ENCODE measurements around the gene FAM43B.
"Not testable (repeated sequence)": the region's sequence is repeated elsewhere in the genome, so short reads cannot be mapped to it uniquely, and the experiment has no call there.

FAM43B gene, protein sequence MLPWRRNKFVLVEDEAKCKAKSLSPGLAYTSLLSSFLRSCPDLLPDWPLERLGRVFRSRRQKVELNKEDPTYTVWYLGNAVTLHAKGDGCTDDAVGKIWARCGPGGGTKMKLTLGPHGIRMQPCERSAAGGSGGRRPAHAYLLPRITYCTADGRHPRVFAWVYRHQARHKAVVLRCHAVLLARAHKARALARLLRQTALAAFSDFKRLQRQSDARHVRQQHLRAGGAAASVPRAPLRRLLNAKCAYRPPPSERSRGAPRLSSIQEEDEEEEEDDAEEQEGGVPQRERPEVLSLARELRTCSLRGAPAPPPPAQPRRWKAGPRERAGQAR

DNA sequence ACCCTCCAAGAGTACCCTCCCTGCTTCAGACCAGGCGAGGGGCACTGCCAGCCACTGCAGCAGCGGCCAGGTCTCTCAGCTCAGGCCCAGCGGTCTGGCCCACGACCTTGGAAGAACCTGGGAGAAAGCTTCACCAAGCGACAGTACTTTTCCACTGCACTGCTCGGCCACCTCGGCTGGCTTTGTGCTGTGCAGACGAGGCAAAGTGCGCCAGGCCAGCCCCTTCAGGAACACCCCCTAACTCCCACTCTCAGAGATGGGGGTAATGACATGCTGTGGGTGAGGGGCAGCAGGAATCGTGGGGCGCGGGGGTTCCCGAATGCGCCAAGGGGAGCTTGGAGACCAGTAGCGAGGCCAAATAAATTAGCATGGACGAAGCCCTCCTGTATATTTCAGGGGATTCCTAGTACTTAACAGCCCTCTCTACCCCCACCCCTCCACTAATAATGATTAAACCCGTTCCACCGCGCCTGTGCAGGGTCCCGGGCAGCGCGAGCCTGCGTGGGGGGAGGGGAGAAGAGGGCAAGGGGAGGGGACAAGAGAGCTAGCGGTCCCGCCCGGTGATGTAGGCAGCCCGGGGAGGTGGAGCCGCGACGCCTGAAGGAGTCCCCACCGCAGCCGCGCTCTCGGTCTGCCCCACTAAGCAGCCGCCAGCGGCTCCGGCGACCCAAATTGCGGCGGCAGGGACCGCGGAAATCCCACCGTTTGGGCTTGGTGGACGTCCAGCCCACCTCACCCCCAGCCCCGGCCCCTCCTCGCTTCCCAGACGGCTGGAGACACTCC lies at the start of gene FAM43B:
FAM43B (plus strand) TSS at position 629 of the 783 bp plus-strand sequence. CDS start 401 bp downstream, outside the sequence.
- DNase-seq = no peak

DNA sequence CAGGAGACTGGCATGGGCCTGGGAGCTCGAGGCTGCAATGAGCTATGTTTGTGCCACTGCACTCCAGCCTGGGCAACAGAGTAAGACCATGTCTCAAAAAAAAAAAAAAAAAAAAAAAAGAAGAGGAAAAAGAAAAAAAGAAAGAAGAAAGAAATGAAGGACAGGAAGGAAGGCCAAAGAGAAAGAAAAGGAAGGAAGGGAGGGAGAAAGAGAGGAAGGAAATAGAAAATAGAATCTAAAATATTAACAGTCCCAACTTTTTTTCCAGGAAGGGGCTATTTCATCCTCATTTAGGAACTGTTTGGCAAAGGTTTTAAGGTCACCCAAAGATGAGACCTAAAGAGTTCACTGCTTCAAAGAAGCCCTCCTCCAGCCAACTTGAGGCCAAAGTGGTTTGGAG lies 46.9 kb upstream of the FAM43B start:
- no peak for DNase-seq

DNA sequence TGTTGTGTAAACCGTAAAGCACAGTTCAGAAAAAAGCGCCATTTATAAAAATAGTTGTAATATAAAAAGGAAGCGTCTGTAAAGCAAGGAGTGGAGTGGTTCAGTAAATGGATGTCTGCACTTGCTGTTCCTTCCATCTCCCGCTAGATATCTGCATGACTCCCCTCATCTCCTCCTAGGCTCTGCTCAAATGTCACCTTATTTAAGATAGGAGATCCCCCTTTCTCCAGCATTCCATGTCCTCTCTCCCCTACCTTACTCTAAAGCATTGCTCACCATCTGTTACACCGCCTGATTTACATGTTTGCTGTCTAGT lies 45.2 kb upstream of the FAM43B start:
- no peak for DNase-seq

DNA sequence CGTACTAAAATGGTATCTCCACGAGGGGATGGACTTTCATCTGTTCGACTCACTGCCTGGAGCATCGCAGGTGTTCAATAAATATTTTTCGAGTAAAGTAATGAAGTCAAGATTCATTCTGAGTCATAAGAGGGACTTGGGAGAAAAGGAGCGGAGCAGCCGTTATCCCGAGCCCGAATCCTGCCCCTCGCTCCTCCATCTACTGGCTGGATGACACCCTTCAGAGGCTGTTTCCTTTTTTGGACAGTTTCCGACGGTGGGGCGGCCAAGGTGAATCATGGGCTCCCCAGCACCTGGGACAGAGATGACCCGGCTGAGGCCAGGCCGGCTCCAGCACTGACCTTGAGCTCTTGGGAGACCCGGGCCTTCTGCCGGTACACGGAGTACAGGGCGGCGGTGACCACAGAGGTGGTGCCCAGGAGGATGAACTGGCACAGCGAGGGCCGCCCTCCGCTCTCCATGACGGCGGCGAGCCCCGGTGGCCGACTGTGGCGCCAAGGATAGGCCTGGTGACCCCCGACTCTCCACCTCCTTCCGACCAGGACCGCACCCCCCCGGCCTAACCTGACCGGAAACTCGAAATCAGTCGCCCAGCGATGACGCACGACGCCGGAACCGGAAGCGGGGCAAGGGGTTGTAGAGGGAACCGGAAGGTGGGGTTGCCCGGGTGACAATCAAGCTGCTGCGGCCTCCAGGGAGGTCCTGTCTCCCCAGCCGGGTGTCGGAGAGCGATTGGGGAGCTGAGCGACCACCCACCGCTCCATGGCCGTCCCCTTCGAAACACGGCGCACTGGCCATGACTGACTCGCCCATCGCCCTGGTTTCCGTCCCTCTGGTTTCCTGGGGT lies 44.6 kb upstream of the FAM43B start, which contains the start of gene MUL1:
MUL1 (minus strand) TSS at position 588 of the 847 bp plus-strand sequence; CDS start at position 461, 127 bp downstream.
- peak; percentile 89 for DNase-seq

DNA sequence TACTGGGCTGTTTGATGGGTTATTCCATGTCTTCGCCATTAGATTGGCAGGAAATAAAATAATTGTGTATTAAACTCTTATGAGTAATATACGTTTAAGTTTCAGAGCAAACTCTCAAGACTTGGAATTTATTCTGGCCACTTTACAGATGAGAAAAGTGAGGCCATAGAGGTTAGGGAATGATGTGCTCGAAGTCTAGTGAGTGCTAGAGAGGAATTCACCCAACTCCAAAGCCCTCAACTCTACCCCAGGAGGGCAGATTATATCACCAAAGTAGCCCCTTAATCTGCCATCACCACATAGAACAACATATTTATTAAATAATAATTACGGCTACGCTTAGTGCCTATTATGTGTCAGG lies 44.0 kb upstream of the FAM43B start:
- DNase-seq = no peak

DNA sequence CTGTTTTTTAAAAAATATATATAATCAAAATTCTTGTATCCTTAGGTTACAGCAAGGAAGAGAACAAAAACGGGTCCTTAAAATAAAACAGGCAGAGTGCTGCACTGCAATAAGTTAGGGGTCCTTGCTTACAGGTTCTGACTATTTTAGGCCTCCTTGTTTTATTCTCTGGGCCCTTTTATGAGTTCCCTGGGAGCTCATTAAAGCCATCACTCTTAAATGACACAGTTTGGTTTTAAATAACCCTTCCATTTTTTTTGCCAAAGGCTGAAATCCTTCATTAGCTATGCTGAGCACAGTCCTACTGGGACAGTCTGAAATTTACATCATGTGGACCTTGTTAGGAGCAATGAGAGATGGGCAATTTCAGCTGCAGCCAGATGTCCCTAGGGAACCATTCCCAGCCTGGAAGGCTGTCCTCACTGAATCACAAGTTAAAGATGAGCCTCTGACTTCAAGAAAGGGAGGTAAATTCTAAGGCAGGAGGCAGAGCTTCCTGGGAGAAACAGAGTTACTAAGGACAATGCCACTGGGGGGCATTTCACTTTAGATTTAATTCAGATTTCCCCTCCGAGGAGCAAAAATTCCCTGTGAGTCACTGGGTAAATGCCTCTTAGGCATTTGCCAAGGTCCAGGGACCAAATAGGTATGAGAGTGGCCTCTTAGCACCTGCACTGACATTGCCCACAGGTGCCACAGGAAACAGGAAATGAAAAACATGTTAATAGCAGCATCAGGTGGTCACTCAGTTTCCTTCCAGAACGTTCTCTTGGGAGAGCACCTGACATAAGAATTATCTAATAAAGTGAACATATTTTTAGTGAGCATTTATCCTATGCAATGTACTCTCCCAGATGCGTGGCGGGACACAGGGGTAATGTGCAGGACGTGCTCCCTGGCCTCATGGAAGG lies 40.6 kb upstream of the FAM43B start:
- DNase-seq = no peak

DNA sequence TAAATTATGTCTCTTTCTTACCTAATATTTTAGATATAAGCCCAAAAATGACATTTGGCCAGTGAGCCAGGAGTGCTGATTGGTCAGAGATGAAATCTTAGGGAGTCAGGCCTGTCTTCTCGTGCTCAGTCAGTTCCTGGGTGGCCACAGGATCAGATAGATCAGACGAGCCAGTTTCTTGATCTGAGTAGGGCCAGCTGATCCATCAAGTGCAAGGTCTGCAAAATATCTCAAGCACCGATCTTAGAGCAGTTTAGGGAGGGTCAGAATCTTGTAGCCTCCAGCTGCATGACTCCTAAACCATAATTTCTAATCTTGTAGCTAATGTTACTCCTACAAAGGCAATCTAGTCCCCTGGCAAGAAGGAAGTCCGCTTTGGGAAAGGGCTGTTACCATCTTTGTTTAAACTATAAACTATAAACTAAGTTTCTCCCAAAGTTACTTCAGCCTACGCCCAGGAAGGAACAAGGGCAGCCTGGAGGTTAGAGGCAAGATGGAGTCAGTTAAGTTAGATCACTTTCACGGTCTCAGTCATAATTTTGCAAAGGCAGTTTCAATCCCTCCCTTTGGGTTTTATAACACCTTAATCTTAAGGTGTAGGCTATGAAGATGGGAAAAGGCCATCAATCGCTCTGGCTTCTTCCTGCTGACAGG lies 32.6 kb upstream of the FAM43B start:
- not testable (repeated sequence) for DNase-seq

DNA sequence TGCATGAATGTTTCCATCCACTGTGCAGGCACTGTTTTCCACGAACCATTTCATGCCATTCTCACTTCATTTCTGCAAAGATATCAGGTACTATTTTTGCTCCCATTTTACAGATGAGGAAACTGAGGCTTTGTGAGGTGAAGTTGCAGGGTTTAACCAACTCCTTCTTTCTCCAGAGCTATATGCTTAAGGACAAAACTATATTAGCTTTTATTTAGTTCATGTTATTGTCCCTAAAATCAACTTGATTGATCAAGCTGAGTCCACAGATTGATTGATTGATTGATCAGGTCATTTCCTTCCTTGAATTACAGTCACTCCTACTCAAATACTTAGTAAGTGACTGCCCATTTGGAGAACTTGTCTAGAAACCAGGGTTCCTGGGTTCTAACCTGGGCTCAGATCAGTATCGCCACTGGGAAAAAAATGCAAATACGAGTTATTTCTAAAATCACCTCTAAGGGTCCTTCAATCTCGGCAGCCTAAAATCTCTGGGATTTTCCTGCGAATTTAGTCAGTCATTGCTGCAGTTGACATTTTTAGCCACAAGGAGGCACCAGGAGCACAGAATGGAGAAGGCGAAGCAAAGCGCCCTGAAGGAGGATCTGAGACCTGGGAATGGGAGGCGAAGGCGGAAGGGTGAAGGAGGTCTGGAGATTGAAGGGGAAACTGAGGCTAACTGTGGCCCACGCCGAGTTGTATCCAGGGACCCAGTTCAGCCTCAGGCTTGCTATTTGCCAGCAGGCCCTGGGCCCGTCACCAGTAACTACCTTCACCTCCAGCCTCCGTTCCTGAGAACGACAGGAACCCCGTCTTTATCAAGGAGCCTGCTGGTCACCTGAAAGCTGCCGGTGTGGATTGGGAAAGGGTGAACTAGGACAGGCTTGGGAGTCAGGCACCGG lies 30.2 kb upstream of the FAM43B start:
- peak; percentile 33 for DNase-seq

DNA sequence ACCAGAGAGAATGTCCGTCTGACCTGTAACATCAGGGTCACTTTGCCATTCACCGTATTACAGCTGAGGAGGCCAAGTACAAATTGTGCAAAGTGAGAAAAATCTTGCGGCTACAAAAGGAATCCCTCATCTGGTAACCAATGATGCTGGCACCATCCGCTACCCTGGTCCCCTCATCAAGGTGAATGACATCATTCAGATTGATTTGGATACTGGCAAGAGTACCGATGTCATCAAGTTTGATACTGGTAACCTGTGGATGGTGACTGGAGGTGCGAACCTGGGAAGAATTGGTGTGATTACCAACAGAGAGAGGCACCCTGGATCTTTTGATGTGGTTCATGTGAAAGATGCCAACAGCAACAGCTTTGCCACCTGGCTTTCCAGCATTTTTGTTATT lies 26.1 kb upstream of the FAM43B start:
- no peak for DNase-seq

DNA sequence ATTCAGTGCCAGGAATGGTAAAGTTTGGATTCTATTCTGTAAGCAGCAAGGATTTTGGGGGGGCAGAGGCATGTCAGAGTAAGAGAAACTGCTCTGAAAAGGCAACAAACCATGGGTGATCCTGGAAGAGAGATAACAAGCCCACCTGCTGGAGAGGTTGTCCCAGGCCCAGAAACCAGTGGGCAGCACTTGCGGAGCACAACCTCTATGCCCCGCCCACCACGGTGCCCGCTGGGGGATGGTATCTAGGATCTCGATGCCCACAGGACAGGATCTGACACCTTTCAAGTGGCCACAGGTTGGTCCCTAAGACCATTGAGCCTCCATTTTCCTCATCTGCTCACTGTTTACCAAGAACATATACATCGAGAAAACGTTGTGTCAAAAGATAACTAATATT lies 24.2 kb upstream of the FAM43B start:
- DNase-seq = no peak

DNA sequence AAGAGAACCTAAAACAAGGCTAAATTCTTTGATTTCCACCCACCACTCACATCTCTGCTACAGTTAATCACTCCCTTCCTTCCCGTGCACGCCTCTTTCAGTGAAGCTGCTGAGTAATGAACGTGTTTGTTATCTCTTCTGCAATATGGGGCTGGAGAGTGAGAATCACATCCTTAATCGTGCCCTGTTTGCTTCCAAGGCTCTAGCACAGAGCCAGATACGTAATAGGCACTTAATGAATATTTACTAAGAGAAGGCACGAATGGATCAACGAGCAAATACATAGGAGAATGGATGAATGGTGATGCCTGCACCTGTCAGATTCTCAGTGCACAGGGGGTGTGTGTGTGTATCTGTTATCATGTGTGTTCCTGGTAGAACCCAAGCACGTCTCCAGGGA lies 22.1 kb upstream of the FAM43B start:
- DNase-seq = no peak

DNA sequence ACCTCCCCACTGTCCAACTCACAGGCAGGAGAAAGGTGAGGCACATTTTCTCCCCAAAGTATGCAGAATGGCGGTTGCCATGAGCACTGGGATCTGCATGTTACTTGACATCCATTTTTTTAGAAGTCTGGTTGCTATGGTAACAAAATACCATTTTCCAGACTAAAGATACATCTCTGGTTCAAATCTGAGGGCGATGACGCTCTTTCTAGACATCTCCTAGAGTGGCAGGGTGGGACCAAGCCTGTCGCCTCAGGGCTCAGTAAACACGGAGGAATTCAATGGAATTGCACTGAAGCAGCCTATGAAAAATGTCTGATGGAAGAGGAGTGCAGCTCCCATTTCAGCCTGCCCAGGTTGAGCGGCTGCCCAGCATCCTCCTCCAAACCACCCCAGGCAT lies 21.5 kb upstream of the FAM43B start:
- no peak for DNase-seq

DNA sequence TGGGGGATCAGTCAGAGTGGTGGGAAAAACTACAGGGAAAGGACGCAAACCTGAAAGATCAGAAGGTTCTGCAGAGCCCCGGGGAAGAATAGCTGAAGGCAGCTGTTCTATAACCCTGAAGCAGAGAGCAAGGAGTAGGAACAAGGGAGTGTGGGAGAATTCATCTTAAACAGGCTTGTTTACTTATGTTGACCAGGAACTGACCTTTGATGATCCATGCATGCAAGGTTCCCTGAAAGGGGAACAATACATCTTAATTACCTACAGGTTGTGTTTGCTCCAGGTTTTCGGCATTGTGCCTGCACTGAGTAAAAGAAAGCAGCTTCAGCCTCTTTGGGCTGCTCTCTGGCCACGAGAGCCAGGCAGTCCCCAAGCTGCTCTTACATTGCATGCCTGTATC lies 18.7 kb upstream of the FAM43B start:
- DNase-seq = no peak

DNA sequence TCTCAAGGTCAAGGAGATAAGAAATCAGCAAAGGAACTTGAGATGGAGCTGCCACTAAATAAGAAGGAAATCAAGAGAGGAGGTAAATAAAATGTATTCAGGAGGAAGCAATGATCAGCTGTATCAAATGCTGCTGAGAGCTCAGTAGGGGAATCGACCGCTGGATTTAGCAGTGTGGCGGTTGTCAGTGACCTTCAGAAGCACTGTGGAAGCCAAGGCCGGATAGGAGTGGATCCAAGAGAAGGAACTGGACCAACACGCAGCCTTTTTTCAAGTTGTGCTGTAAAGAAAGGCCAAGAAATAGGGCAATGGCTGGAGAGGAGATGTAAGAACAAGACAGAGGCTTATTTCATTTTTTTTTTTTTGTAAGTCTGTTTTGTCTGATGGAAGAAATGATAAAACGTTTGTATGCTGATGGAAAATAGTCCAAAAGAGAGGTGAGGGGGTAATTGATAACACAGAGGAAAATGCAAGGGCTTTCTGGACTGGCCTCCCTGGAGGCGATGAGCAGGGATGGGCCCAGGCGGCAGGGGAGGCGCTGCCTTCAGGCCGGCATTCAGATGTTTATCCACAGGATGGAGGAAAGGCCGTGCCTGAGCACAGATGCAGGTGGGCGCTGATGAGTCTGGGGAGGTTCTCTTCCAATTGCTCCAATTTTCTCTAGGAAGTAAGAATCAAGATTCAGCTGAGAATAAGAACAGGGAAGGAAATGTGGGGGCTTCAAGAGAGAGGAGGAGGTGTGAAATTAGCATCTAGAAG lies 17.5 kb upstream of the FAM43B start:
- DNase-seq = no peak

DNA sequence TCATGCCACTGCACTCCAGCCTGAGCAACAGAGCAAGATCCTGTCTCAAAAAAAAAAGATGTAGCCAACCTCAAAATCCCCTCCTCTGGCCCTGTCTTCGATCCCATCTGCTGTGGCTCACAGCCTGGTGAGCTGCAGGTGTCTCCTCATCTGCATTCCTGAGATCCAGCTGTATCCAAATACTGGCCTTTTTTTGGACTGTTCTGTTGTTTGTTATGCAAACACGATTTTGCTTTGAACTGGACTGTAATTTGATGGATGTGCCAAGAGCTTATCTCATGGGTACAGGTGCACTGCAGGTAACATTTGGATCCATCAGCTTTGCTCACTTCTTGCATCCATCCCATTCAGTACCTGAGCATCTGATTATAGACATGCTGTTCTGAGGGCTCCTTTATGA lies 14.1 kb upstream of the FAM43B start:
- DNase-seq = no peak

DNA sequence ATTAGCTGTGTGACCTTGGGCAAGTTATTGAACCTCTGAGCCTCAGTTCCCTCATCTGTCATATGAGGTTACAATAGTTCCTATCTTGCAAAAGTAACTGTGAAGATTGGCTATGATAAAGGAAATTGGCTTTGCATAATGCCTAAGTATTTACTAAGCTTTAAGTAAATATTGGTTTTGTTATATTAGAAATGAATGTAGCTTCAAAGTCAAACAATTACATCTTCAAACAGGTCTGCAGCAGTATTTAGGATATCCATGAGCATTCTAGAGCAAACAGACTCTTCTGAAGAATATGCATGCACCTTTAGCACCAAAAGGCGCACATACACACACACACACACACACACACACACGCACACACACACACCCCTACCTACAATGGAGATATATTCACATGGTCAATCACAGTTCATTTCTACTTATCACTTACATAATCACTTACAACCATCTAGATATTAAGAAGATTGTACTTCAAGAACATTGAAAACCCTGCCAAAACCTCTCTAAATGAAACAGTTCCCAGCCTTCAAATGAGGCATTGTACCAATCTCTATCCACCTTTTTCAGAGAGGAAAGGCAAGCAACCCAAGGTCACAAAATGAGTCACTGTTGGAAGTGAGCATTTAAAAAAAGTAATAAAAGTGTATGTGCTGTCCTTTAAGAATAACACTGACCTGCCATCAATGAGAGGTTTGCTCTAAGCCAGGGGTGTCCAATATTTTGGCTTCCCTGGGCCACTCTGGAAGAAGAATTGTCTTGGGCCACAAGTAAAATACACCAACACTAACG lies 13.4 kb upstream of the FAM43B start:
- no peak for DNase-seq

DNA sequence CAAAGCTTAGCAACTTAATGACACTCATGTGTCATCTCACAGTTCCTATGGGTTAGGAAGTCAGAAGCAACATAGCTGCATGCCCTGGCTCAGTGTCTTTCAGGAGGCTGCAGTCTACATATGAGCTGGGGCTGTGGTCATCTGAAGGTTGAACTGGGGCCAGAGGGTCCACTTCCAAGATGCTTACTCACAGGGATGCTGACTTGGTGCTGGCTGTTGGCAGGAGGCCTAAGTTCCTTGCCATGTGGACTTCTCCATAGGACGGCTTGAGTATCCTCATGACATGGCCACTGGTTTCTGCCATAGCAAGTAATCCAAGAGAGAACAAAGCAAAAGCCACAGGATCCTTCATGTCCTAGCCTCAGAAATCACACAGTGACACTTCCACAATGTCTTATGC lies 12.1 kb upstream of the FAM43B start:
- no peak for DNase-seq

DNA sequence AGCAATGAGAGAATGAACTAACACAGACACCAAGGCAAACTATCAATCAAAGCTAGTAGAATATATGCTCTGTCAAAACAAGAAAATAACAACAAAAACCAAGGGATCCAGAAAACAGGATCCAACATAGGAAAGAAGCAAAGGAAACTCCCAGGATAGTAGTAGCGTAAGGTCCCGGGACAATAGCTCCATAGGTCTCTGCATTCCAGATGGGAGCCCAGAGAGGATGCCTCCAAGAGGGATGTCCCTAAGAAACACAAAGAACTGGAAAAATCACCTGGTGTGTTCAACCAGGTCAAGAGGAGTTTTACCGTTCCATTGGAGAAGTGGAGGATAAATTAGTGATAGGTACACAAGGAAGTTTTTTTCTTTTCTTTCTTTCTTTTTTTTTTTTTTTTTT lies 5.7 kb upstream of the FAM43B start:
- DNase-seq = no peak

DNA sequence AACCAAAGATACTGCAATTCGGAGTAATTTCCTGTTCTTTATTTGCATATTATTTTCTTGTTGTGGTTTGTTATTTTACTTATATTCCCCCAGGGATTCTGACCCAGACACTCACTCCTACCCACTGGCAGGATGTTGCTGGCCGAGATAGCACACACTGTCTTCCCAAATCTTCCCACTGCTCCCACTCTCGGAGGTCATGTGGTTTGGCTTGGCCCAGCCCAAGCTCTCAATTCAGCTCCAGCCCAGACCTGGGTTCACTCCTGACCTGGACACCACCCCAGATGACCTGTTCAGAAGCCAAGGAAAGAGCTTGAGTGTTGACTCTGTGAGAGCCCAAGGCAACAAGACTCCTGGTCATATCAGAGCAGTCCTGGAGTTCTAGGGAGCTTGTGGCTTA lies 1.2 kb upstream of the FAM43B start:
- DNase-seq = no peak

Measured in activated CD4-positive, alpha-beta T cell treated with anti-CD3 and anti-CD28 coated beads for 1 hour (primary cell).